Measurements from ENCODE around the gene RANBP17. TPM values are rescaled to one million over a fixed set of nuclear protein-coding genes. Genes with fewer than 3 reads are reported as not detected.

Gene RANBP17
- total and polyA plus RNA-seq, 2 donors (not counting 1 experiment from before 2014, with no cell fraction given): 3.1 to 3.5 TPM

DNA sequence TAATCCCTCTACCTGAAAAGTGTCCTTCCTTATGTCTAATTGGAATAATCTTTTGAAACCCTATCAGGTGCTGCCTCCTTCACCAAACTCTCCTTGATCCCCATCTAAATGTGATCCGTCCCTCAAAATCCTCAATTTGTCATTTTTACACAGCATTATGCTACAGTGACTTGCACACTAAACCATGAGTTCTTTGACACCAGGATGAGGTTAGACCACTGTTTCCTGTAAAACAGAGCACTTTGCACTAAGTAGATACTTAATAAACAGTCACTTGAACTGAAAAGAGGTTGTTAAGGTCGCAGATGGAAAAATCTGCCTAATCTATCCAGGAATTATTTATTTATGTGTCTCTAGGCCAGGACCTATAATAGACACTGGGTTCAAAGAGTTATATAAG, 403.0 kb downstream of the RANBP17 start:
- Histone ChIP-seq H3K9me3 (ENCODE audit: control insufficient read depth, insufficient read depth, low read depth, low read length) (no peaks in the 10 kb centered on the region), H3K4me2 (ENCODE audit: extremely low read depth, insufficient read depth, low read length) (no peak overlapping the region), H3K4me1 (ENCODE audit: control insufficient read depth, extremely low read depth, insufficient read depth, low read length) (no peaks in the 10 kb centered on the region), H4K20me1 (ENCODE audit: control insufficient read depth, extremely low read depth, insufficient read depth, low read length) (no peaks in the 10 kb centered on the region), H2AFZ (ENCODE audit: low read length) (no peak overlapping the region), H3K27ac (ENCODE audit: insufficient read depth, low read length) (no peak overlapping the region), H3K36me3 (ENCODE audit: control insufficient read depth, insufficient read depth, low read length) (no peaks in the 10 kb centered on the region), H3K79me2 (ENCODE audit: control insufficient read depth, insufficient read depth, low read length) (no peaks in the 10 kb centered on the region), H3K4me3 (replicated peaks in 1 of 4; ENCODE audit: control extremely low read depth in 1 of 4, insufficient read depth in 1 of 4, low read depth in 3 of 4, low read length in 4 of 4) (no peak overlapping the region), H3K27me3 (ENCODE audit: control insufficient read depth, insufficient read depth, low read length) (no peaks in the 10 kb centered on the region), H3K9ac (ENCODE audit: insufficient read depth, low read length) (no peak overlapping the region)
- no peak for TF ChIP-seq EZH2 (IDR thresholded peaks at IDR 0.05; ENCODE audit: low read length, missing control alignments)
- TF ChIP-seq, protein P1, sequence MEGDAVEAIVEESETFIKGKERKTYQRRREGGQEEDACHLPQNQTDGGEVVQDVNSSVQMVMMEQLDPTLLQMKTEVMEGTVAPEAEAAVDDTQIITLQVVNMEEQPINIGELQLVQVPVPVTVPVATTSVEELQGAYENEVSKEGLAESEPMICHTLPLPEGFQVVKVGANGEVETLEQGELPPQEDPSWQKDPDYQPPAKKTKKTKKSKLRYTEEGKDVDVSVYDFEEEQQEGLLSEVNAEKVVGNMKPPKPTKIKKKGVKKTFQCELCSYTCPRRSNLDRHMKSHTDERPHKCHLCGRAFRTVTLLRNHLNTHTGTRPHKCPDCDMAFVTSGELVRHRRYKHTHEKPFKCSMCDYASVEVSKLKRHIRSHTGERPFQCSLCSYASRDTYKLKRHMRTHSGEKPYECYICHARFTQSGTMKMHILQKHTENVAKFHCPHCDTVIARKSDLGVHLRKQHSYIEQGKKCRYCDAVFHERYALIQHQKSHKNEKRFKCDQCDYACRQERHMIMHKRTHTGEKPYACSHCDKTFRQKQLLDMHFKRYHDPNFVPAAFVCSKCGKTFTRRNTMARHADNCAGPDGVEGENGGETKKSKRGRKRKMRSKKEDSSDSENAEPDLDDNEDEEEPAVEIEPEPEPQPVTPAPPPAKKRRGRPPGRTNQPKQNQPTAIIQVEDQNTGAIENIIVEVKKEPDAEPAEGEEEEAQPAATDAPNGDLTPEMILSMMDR (conservative IDR thresholded peaks at IDR 0.05 in 1 of 2, IDR thresholded peaks at IDR 0.05 in 1 of 2; ENCODE audit: low read depth in 1 of 2, low read length in 2 of 2): no peak
- DNase-seq (ENCODE audit: low read depth in 2 of 2): no peak

DNA sequence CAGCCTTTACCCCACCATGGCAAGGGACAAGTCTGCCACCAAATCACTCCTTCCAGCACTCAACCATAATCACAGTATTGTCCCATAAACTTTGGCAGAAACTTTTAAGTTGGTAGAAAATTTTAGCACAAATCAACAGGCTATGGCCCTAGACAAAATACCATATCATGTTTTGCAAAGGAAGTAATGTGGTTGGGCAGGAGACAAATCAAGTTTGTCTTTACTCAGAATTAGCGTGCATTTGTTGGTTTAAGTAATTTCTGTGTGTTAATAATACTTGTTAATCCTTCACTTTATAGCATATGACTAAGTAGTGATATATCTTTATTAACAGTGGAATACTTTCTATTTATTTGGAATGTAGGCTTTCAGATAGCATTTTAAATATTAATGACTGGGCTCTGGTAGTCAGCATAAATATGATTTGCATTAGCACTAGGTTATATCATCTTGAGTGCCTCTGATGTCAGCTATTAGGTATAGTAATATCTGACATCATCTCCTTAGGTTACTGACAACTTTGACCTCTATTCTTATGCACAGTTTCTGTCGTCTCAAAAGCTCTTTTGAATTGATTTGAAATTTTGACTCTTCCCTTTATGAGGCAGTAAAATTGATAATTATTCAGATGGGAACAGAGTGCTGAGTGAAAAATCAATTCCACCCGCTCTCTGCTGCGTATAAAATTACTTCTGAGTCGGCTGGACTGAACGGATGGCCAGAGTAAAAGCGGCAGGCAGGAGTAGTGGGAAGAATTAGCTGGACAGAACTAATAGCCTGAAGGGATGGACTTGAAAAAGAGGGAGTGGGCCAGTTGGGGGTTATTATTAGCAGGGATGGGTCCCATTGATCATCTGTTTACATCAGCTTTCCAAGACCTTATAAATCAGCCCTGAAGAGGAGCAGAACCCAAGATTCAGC, 407.1 kb downstream of the RANBP17 start:
- Histone ChIP-seq H3K36me3 (ENCODE audit: control insufficient read depth, insufficient read depth, low read length) (no peaks in the 10 kb centered on the region), H3K27me3 (ENCODE audit: control insufficient read depth, insufficient read depth, low read length) (no peaks in the 10 kb centered on the region), H4K20me1 (ENCODE audit: control insufficient read depth, extremely low read depth, insufficient read depth, low read length) (no peaks in the 10 kb centered on the region), H3K4me3 (replicated peaks in 1 of 4; ENCODE audit: control extremely low read depth in 1 of 4, insufficient read depth in 1 of 4, low read depth in 3 of 4, low read length in 4 of 4) (no peak overlapping the region), H3K79me2 (ENCODE audit: control insufficient read depth, insufficient read depth, low read length) (no peaks in the 10 kb centered on the region), H3K9ac (ENCODE audit: insufficient read depth, low read length) (no peak overlapping the region), H3K4me1 (ENCODE audit: control insufficient read depth, extremely low read depth, insufficient read depth, low read length) (peaks cover 4% of the 10 kb centered on the region), H3K9me3 (ENCODE audit: control insufficient read depth, insufficient read depth, low read depth, low read length) (no peaks in the 10 kb centered on the region), H3K4me2 (ENCODE audit: extremely low read depth, insufficient read depth, low read length) (no peak overlapping the region), H3K27ac (ENCODE audit: insufficient read depth, low read length) (no peak overlapping the region), H2AFZ (ENCODE audit: low read length) (no peak overlapping the region)
- TF ChIP-seq, protein P1 (conservative IDR thresholded peaks at IDR 0.05 in 1 of 2, IDR thresholded peaks at IDR 0.05 in 1 of 2; ENCODE audit: low read depth in 1 of 2, low read length in 2 of 2): no peak
- TF ChIP-seq EZH2 (IDR thresholded peaks at IDR 0.05; ENCODE audit: low read length, missing control alignments): no peak
- DNase-seq (ENCODE audit: low read depth in 2 of 2): peak in 1 of 2 donors; percentile 4

DNA sequence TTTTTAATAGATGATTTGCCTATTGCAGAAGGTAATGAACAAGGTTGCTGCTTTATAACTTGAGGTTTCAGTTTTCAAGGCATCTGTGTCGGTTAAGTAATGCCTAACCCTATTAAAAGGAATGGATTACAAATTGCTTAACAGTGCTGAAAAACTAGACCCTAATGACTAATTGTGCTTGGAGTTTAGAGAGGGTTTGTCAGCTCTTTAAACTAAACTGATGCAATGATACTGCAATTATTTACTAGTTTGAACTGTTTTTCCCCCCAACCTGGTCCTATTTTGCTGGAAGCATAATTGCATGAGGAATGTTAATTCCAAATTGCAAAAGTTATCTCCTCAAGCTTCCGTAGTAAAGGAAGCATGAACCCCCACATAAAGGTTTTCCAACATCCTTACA, 407.9 kb downstream of the RANBP17 start:
- TF ChIP-seq, protein P1 (conservative IDR thresholded peaks at IDR 0.05 in 1 of 2, IDR thresholded peaks at IDR 0.05 in 1 of 2; ENCODE audit: low read depth in 1 of 2, low read length in 2 of 2): no peak
- no peak for TF ChIP-seq EZH2 (IDR thresholded peaks at IDR 0.05; ENCODE audit: low read length, missing control alignments)
- Histone ChIP-seq H3K27ac (ENCODE audit: insufficient read depth, low read length) (no peak overlapping the region), H3K79me2 (ENCODE audit: control insufficient read depth, insufficient read depth, low read length) (no peaks in the 10 kb centered on the region), H3K9ac (ENCODE audit: insufficient read depth, low read length) (no peak overlapping the region), H3K4me2 (ENCODE audit: extremely low read depth, insufficient read depth, low read length) (no peak overlapping the region), H3K4me3 (replicated peaks in 1 of 4; ENCODE audit: control extremely low read depth in 1 of 4, insufficient read depth in 1 of 4, low read depth in 3 of 4, low read length in 4 of 4) (no peak overlapping the region), H4K20me1 (ENCODE audit: control insufficient read depth, extremely low read depth, insufficient read depth, low read length) (no peaks in the 10 kb centered on the region), H3K4me1 (ENCODE audit: control insufficient read depth, extremely low read depth, insufficient read depth, low read length) (peaks cover 4% of the 10 kb centered on the region), H3K9me3 (ENCODE audit: control insufficient read depth, insufficient read depth, low read depth, low read length) (no peaks in the 10 kb centered on the region), H2AFZ (ENCODE audit: low read length) (no peak overlapping the region), H3K36me3 (ENCODE audit: control insufficient read depth, insufficient read depth, low read length) (no peaks in the 10 kb centered on the region), H3K27me3 (ENCODE audit: control insufficient read depth, insufficient read depth, low read length) (no peaks in the 10 kb centered on the region)
- peak; percentile 36 to 83 for DNase-seq (ENCODE audit: low read depth in 2 of 2)

Measured in fibroblast of lung (primary cell).